Measurements from ENCODE around the gene TMEM131L.

- TF ChIP-seq CTCF (IDR thresholded peaks at IDR 0.05) (no peak), POLR2A (IDR thresholded peaks at IDR 0.05) (no peak)
Measured at GRCh38 chr4:153510252-153511001, 44.3 kb downstream of the TMEM131L start.

All from adrenal gland (tissue), 5 donors.